A549 (cell line): ENCODE measurements around the gene LAMC3. TPM values are rescaled to one million over a fixed set of nuclear protein-coding genes. Genes with fewer than 3 reads are reported as not detected.

Experiments
- ATAC-seq, 2 experiments: fragments of 200-7000 bp in 1 of 2; fragments of >200 bp in 1 of 2; cut with Nextera tagmentation in 1 of 2; cut with Tn5 transposase in 1 of 2; 3 replicates each; pipeline versions ENCODE4 v1.8.0 to v1.9.1; 2018 to 2020; ENCODE audit warnings: mild to moderate bottlenecking in 1 of 2, moderate library complexity in 1 of 2
- CTCF ChIA-PET: fragments of 300-600 bp; sonication (Branson Sonifier 250); formaldehyde crosslinking; extraction: SDS; loops from one replicate; lab custom pipeline; 2021; ENCODE audit warnings: antibody characterized with exemption, inconsistent platforms; lab: Yijun Ruan, JAX
- POLR2A ChIA-PET: fragments of 350-600 bp; formaldehyde crosslinking; extraction: SDS; loops from one replicate; lab custom pipeline; 2021; ENCODE audit warnings: antibody characterized with exemption, inconsistent platforms; lab: Yijun Ruan, JAX
- DNase-seq, 2 experiments: peaks; one replicate each; pipeline versions ENCODE4 v3.0.0 to v3.0.0-alpha.2; 2011 to 2016; ENCODE audit warnings: low read depth in 1 of 2, low spot score in 1 of 2
- FAIRE-seq: peaks from 2 replicates; lab custom pipeline; 2011; peaks lifted over from hg19 to GRCh38; lab: Jason Lieb, UNC
- H3K27ac ChIP-seq, 2 experiments: fragments of >200 bp; sonication (Bioruptor Twin); formaldehyde crosslinking; 3 replicates each; pipeline ENCODE4 v1.5.1; 2016 to 2017
- H3K4me1 ChIP-seq: fragments of >200 bp; sonication (Bioruptor Twin); formaldehyde crosslinking; 3 replicates; pipeline ENCODE4 v1.6.1; 2016
- H3K4me2 ChIP-seq: fragments of >200 bp; sonication (Bioruptor Twin); formaldehyde crosslinking; 3 replicates; pipeline ENCODE4 v1.6.1; 2016
- H3K4me3 ChIP-seq: fragments of >200 bp; sonication (Bioruptor Twin); formaldehyde crosslinking; 3 replicates; pipeline ENCODE4 v1.5.1; 2016
- H3K9me3 ChIP-seq: fragments of >200 bp; sonication (Bioruptor Twin); formaldehyde crosslinking; 3 replicates; pipeline ENCODE4 v1.6.1; 2016
- BHLHE40 ChIP-seq: IDR thresholded peaks from 2 replicates; pipeline ENCODE4 v1.6.1; 2012; ENCODE audit warnings: low read depth, low read length, inconsistent platforms
- CBX8 ChIP-seq: fragments of 200-600 bp; sonication (generic); IDR thresholded peaks from 2 replicates; pipeline ENCODE4 v1.6.1; 2016
- E2F6 ChIP-seq: IDR thresholded peaks from 2 replicates; pipeline ENCODE4 v1.6.1; 2012; ENCODE audit warnings: low read depth, borderline replicate concordance
- EHF ChIP-seq: fragments of 250-450 bp; sonication (Bioruptor Pico); IDR thresholded peaks from 2 replicates; pipeline ENCODE4 v1.5.0; 2020; ENCODE audit warnings: mild to moderate bottlenecking
- EHMT2 ChIP-seq: fragments of 200-600 bp; sonication (generic); IDR thresholded peaks from 2 replicates; pipeline ENCODE4 v1.6.1; 2016; ENCODE audit warnings: antibody characterized with exemption, low read depth, mild to moderate bottlenecking, moderate library complexity
- HDAC2 ChIP-seq: fragments of 200-600 bp; sonication (generic); IDR thresholded peaks from 2 replicates; pipeline ENCODE4 v1.6.1; 2016
- HES2 ChIP-seq: fragments of >200 bp; sonication (Bioruptor Twin); formaldehyde crosslinking; IDR thresholded peaks from 2 replicates; pipeline ENCODE4 v1.6.1; 2016
- HOXA7 ChIP-seq: fragments of 250-450 bp; sonication (Bioruptor Pico); IDR thresholded peaks from 2 replicates; pipeline ENCODE4 v1.5.0; 2020; ENCODE audit warnings: mild to moderate bottlenecking, moderate library complexity
- HOXB13 ChIP-seq: fragments of 250-450 bp; sonication (Bioruptor Pico); IDR thresholded peaks from 2 replicates; pipeline ENCODE4 v1.5.0; 2020; ENCODE audit warnings: low read depth, mild to moderate bottlenecking, moderate library complexity
- MAFK ChIP-seq: fragments of 450-650 bp; IDR thresholded peaks from 2 replicates; pipeline ENCODE4 v1.6.1; 2014; ENCODE audit not compliant: partially characterized antibody
- MAX ChIP-seq: IDR thresholded peaks from 2 replicates; pipeline ENCODE4 v1.6.1; 2012
- NFE2L2 ChIP-seq: fragments of 150-350 bp; conservative IDR thresholded peaks from 2 replicates; pipeline ENCODE4 v1.6.1; 2014; ENCODE audit warnings: low read length
- NR3C1 ChIP-seq: fragments of >200 bp; sonication (Bioruptor Twin); formaldehyde crosslinking; IDR thresholded peaks from 3 replicates; pipeline ENCODE4 v1.6.1; 2017
- PHF8 ChIP-seq: fragments of 200-600 bp; sonication (generic); IDR thresholded peaks from 2 replicates; pipeline ENCODE4 v1.6.1; 2016; ENCODE audit warnings: low read depth, mild to moderate bottlenecking, antibody characterized with exemption, moderate library complexity, borderline replicate concordance
- POLR2A ChIP-seq: IDR thresholded peaks from 2 replicates; pipeline ENCODE4 v1.6.1; 2012; ENCODE audit warnings: mild to moderate bottlenecking, low read length
- REST ChIP-seq: fragments of 200-600 bp; sonication (generic); IDR thresholded peaks from 2 replicates; pipeline ENCODE4 v1.6.1; 2016; ENCODE audit warnings: antibody characterized with exemption, mild to moderate bottlenecking, moderate library complexity
- RNF2 ChIP-seq: fragments of 200-600 bp; sonication (generic); IDR thresholded peaks from 2 replicates; pipeline ENCODE4 v1.6.1; 2016; ENCODE audit warnings: low read depth, mild to moderate bottlenecking, antibody characterized with exemption, moderate library complexity, borderline replicate concordance
- SREBF2 ChIP-seq: fragments of 450-650 bp; IDR thresholded peaks from 2 replicates; pipeline ENCODE4 v1.6.1; 2014; ENCODE audit warnings: mild to moderate bottlenecking, moderate library complexity
- USF2 ChIP-seq: fragments of 450-650 bp; IDR thresholded peaks from 2 replicates; pipeline ENCODE4 v1.6.1; 2014; ENCODE audit warnings: antibody characterized with exemption
- ZFP36 ChIP-seq: fragments of 450-650 bp; IDR thresholded peaks from 2 replicates; pipeline ENCODE4 v1.6.1; 2014; ENCODE audit warnings: borderline replicate concordance; ENCODE audit not compliant: partially characterized antibody
- ZSCAN20 ChIP-seq: fragments of 250-450 bp; sonication (Bioruptor Pico); IDR thresholded peaks from 2 replicates; pipeline ENCODE4 v1.8.0; 2022; ENCODE audit warnings: mild to moderate bottlenecking, moderate library complexity
- WGBS: methylation state at CpG from one replicate; pipeline ENCODE4 v1.1.6; 2017; ENCODE audit errors: missing lambda C conversion rate; 5-methylcytosine and 5-hydroxymethylcytosine counted together
- polyA plus RNA-seq, 4 experiments: library from polyadenylated mRNA; depleted of rRNA in 3 of 4; stranded (reverse); fragments of >200 nt; fragmentation: RNase III in 1 of 4; extraction: RNeasy Plus Mini Kit Qiagen cat#74134 plus additional on column Dnase treatment in 1 of 4; gene quantifications; 2 replicates in 3 of 4; 3 replicates in 1 of 4; pipeline ENCODE4 v1.2.3, GENCODE V29; 2011 to 2017

Gene LAMC3
- polyA plus RNA-seq, 2 of the 4 experiments (the other 2 are of a cell fraction) = 1.0 to 1.5 TPM

GRCh38 chr9:131120620-131121228 lies 111.8 kb downstream of the LAMC3 start:
- DNase-seq (no peak), FAIRE-seq (no peak), ATAC-seq (no peak)
- 82% methylated on average over 6 of the region's 7 CpGs for WGBS
- POLR2A ChIA-PET = no interaction called here
- H3K4me1 ChIP-seq = no peaks in the 10 kb centered on the region
- no peak overlapping the region for H3K4me2 ChIP-seq
- H3K9me3 ChIP-seq = no peaks in the 10 kb centered on the region
- CTCF ChIA-PET = interaction anchor here (0.6 to 1.4 kb wide), 2 partner anchors 11 kb away, joined by 3 read pairs; no protein-coding TSS in a partner anchor
- H3K4me3 ChIP-seq = no peak overlapping the region
- no peak overlapping the region for H3K27ac ChIP-seq
- no peak for TF ChIP-seq RNF2
- TF ChIP-seq MAX = no peak
- no peak for TF ChIP-seq HES2
- TF ChIP-seq USF2 = no peak
- no peak for TF ChIP-seq ZSCAN20 (CRISPR knock-in tag)
- TF ChIP-seq HDAC2 = no peak
- no peak for TF ChIP-seq PHF8
- no peak for TF ChIP-seq REST
- TF ChIP-seq MAFK = no peak
- TF ChIP-seq SREBF2 = no peak
- no peak for TF ChIP-seq CBX8
- TF ChIP-seq NR3C1 = no peak
- TF ChIP-seq HOXA7 = no peak
- TF ChIP-seq EHF (CRISPR knock-in tag) = no peak
- no peak for TF ChIP-seq HOXB13 (CRISPR knock-in tag)
- no peak for TF ChIP-seq POLR2A
- no peak for TF ChIP-seq BHLHE40
- TF ChIP-seq E2F6 = no peak
- TF ChIP-seq NFE2L2 = no peak

GRCh38 chr9:131121346-131121745 lies 112.4 kb downstream of the LAMC3 start:
- Histone ChIP-seq H3K4me3 (no peak overlapping the region), H3K4me1 (peaks cover under 1% of the 10 kb centered on the region; the same call in 1 of the 3 replicates), H3K4me2 (no peak overlapping the region), H3K27ac (no peak overlapping the region), H3K9me3 (no peaks in the 10 kb centered on the region)
- ATAC-seq (no peak), DNase-seq (no peak), FAIRE-seq (no peak)
- ChIA-PET POLR2A (no interaction called here), CTCF (interaction anchor here (1.4 kb wide), 1 partner anchor 11 kb away, joined by 3 read pairs; no protein-coding TSS in a partner anchor)
- TF ChIP-seq REST (no peak), HDAC2 (no peak), EHMT2 (no peak), USF2 (no peak), ZFP36 (no peak)
- WGBS = 49% methylated on average over 2 of the region's 2 CpGs
